Activated CD4-positive, alpha-beta T cell treated with anti-CD3 and anti-CD28 coated beads for 1 hour (primary cell): ENCODE results near the gene PKD1.
"Not testable (repeated sequence)": the region's sequence is repeated elsewhere in the genome, so short reads cannot be mapped to it uniquely, and the experiment has no call there.

Experiments
- DNase-seq: peaks from one replicate; pipeline ENCODE4 v3.0.0-alpha.2; 2020

The PKD1 gene

DNA sequence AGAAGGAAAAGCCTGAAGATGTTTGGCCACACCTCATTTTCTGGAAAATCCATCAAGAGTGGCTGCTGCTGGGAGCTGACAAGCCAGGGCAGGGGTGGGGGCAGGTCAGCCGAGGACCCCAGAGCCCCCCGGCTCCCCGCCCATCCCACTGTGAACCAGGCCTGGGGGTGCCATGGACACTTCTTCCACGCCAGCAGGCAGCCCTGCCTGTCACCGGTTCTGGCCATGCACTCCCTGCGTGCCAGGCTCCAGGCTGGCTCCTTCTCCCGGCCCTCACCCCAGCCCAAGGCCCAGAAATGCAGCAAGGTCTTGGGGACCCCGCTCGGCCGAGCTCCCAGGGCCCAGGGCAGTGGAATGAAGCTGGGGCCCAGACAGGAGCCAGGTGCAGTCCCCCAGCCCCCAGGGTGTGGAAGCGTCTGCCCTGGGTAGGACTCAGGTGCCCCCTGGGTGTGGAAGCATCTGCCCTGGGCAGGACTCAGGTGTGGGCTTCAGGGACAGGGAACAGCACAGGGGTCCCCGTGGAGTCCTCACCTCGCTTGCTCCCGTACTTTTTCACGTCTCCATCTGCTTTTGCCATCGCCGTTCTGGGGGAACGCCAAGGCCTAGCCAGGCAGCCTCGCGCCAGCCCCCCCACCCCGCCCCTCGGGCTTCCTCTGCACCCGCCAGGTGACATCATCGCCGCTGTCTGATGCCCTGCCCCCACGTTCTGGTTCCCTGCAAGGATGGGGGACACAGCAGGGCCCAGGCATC is 12.6 kb downstream of the PKD1 start:
- DNase-seq = not testable (repeated sequence)

DNA sequence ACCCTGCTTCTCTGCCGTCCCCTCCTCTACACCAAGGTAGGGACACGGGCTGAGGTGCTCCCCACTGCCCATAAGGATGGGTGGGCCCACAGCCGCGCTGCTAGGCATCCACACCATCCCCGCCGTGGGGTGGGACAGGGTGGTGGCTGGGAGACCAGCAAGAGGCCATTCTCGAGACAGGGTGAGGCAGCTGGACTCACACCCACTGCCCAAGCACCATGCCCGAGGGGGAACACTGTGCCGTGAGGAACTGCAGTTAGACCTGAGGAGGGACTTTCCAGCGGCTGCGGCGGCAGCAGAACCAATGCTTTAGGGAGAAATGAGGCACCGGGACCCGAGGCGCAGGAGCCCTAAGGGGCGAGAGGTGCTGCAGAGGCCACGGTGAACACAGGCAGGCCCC is 13.3 kb downstream of the PKD1 start:
- no peak for DNase-seq

DNA sequence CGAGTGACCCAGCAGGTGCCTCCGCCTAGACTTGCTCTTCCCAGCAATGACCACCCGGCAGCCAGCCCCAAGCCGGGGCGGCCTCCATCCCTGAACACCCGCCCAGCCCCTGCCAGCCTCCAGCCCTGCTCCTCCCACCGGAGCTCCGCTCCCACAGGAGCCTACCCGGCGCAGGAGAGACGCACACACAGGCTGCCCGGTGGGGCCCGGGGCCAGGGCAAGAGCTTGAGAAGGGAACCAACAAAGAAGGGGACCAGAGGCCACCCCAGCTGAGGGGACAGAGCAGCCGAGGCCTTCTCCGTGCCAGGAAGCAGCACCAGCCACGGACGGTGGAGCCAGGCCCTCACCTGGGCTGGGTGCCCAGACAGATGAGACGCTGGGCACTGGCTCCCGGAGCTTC is 13.8 kb downstream of the PKD1 start:
- DNase-seq = no peak

DNA sequence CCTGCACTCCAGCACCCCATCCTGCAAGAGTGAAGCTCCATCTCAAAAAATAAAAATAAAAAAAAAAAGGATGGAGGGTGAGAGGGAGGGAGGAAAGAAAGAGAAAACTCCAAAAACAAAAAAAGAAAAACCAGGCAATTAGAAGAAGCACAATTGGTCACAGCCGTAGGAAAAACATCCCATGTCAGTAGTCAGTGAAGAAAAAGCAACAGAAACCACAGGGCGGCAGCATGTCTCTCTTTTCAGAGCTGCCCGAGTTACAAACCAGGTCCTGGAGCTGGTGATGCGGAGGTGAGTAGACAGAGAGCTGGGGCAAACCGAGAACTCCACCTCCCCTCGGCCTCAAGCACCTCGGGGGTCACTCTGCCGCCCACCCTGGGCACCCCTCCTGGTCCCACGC is 14.4 kb downstream of the PKD1 start:
- not testable (repeated sequence) for DNase-seq

DNA sequence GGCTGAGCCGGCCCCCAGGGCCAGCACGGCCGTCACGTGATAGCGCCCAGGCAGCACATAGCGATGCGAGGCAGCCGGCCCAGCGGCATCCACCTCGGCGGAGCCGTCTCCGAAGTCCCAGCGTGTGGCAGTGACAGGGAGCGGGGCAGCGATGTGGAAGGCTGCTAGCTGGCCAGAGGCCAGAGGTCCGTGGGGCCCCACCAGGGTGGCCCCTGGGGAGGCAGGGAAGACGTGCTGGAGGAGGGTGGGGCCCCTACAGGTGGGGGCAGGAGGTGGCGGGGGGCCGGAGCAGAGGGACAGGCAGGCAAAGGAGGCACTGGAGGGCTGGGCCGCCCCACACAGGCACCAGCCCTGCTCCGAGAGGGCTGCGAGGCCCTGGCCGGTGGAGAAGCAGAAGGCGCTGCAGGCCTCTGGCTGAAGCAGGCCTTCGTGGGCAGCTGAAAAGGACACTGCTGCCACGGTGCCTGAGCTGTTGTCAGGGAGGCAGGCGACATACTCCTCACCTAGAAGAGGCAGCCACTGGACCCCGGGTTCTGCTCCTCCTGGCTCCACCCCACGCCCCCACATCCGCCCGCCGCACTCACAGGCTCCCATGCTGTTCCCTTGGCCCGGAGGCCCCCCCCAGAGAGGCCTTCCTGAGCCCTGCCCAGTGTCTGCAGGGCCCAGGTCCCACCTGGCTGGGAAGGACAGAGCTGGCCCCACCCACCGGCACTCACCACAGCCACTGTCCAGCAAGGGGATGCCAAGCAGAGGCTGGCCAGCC is 17.6 kb downstream of the PKD1 start:
- not testable (repeated sequence) for DNase-seq

DNA sequence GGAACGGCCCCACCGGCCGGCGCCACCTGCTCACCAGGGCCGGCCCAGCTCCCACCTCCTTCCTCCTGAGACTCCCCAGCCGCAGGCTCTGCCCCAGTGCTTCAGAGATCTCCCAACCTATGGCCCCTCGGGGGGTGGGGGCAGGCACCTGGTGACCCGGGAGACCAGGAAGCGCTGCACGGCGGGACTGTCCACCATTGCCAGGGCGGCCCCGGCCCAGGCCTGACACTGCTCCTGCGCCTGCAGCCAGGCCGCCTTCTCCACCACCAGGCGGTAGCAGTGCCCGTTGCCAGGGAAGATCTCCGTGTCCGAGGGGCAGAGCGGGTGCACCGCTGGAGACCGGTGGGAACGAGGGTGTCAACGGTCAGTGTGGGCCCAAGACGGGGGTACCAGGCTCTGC is 18.4 kb downstream of the PKD1 start:
- DNase-seq = not testable (repeated sequence)

DNA sequence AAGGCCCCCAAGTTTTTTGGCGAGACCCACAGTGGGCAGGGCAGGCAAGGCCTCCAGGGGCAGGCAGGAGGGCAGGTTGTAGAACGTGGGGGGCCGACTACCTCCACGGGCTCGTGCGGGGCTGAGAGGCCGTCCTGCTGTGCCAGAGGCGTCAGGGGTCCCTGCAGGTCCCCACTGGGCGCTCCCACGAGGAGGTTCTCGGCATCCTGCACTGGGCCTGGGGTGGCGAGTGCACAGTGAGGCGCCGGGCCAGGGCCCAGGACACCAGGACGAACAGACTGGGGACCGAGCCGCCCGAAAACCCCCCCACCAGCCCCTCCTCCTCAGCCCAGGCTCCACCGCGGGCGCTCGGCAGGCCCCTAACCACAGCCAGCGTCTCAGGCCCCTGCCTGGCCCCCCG is 19.3 kb downstream of the PKD1 start:
- DNase-seq = not testable (repeated sequence)

DNA sequence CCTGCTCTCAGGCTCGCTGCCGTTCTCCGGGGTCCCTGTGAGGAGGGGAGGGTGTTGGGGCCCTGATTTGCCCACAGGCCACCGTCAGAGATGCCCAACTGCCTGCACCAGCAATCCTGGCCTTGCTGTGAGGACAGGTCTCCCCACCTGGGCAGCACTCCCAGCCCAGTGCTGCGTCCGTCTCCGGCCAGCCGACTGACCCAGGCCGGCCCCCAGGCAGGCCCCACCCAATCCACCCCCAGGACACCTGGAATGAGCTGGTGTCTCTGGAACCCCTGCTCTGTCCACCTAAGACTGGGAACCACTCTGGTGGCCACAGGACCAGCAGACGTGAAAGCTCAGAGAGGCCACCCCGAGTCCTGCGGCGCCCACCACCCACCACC is 20.1 kb downstream of the PKD1 start:
- DNase-seq = no peak

DNA sequence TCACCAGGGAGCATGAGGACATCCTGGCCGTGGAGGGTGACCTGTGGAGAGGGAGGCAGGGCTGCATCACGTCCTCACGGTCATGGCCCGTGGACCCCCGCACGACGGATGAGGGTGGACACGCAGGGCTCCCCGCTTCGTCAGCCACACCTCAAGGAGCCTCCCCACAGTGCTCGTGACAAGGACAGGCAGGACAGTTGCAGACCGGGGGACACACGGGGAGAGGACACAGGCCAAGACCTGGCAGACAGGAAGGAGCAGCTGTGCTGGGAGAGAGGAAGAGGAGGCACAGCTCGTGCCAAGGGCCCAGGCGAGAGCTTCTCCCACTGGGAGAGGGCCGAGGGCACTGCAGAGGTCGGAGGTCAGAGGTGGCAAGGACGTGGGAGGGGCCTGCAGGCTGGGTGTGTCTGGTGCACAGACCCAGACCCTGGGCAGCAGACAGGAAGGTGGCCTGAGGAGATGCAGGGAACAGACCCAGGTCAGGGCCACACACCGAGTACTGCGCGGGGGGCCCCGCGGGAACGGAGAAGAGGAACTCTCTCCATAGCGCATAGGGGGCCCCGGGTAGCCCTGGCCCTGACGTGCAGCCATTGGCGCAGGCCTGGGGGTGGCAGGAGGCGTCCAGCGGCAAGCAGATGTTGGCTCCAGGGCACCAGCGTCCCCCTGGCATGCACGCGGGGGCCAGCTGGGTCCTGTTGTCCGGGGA is 20.7 kb downstream of the PKD1 start:
- DNase-seq = not testable (repeated sequence)

DNA sequence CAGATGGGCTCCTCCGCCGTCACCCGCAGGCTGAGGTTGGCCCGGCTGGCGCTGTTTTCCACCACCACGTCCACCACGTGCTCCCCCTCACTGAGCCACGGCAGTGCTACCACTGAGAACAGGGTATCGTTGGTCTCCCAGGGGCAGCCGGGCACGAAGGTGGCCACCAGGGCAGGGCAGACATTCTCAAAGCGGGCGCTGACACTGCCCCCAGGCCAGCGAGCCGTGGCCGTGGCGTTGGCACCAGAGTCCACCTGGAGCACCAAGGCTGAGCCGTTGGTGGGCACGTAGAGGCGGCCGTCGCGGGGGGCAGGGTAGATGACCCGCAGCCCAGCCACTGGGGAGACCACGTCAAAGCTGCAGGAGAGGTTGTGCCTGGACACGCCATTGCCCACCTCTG is 21.5 kb downstream of the PKD1 start:
- not testable (repeated sequence) for DNase-seq

DNA sequence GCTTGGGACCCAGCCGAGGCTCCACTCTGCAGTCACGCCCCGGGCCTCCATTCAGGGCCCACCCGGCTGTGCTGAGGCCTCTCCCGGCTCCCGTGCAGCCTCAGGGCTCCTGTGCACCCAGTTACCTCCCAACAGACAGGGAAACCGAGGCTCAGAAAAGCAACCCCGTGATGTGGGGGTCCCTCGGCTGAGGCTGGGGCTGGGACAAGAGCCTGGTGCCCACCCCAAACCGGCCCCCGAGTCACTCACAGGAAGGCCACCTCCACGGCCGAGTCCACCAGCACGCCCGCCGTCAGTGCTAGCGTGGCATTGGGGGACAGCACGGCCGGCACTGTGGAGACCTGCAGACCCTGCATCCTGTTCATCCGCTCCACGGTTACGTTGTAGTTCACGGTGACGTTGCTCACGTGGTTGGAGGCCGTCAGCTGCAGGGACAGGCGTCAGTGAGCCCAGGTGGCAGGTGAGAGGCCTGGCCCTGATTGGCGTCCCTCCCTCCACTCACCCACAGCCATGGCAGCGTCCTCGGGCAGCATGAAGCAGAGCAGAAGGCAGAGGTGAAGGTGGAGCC is 23.1 kb downstream of the PKD1 start:
- not testable (repeated sequence) for DNase-seq

DNA sequence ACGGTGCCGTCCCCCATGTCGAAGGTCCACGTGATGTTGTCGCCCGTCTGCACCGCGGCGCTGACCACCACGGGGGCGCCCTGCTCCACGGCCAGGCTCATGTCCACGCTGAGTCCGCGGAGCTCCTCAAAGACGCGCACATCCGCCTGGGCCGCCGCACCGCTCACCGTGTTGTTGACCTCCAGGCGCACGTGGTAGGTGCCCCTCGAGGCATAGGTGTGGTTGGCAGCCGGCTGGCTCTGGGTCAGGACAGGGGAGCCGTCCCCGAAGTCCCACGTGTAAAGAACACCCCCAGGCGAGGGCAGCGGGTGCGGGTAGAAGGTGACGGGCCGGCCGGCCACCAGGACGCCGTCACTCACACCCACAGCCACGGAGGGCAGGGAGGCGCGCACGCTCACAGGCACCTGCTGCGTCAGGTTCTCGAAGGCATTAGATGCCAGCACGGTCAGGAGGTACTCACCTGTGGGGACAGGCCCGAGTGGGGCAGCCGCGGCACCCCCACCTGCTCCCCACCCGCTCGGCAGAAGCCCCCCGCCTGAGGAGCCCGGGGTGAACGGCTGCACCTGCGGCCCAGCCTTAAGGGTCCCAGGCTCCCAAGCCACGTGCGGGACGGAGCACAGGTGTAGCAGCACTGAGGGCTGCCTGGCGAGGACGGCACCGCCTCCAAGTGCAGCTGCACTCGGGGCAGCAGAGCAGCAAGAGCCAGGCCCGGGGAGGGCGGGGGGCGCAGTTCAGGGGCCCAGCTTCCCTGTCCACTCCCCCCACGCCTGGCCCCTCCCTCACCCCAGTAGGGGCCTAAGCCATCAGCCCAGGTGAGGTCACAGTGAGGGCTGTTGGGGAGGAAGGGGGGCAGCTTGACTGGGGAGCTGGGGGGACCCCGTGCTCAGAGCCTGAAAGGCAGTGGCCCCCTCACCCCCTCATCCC is 24.0 kb downstream of the PKD1 start:
- not testable (repeated sequence) for DNase-seq

DNA sequence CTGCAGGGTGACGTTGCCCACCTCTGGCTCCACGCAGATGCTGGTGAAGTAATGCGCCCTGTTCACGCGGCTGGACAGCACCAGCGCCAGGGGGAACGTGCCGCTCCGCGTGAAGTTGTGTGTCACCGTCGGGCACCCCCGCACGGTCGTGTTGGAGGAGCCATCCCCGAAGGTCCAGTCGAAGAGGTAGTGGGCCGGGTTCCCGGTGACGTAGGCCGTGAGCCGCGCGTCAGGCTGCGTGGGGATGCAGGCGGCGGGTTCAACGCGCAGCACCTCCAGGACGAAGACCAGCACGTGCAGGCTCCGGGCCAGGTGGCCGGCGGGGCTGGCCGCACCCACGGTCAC is 24.7 kb downstream of the PKD1 start:
- not testable (repeated sequence) for DNase-seq

DNA sequence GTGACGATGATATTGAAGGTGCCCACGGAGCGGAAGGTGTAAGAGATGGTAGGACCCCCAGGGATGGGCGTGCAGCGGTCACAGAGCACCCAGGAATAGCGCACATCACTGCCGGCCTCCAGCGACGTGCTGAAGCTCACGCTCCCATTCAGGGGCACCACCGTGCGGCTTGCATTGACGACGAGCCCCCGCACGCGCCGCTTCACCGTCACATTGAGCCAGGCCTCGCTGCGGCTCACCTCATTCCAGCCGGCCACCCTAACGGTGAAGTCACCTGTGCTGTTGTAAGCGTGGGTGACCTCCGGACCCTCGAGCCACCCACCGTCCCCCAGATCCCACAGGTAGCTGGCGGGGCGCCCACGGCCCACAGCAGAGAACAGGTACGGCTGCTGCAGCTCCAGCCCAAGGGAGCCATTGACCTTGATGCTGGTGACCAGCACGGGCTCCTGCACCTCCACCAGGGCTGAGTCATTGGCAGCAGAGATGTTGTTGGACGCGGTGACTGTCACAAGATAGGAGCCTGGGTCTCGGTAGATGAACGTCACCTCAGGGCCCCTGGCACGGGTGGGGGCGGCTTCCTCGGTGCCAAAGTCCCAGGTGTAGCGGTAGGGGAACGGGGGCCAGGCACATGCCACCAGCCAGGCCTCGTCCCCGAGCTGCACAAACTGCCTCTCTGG is 25.2 kb downstream of the PKD1 start:
- not testable (repeated sequence) for DNase-seq

DNA sequence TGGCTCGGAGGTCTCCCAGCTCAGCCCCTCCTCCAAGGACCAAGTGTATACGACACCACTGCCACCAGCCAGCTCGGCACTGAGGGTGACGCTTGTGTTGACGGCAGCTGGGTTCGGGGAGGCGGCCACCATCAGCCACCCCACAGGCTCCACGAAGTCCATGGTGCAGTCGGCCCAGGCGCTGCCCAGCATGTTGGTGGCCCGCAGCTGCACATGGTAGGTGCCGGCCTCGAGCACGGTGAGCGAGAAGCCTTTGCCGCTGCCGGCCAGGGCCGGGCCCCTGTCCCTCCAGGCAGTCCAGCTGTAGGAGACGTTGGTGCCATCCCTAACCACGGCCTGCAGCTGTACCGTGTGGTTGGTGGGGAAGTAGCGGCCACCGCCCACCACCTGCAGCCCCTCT is 25.8 kb downstream of the PKD1 start:
- DNase-seq = not testable (repeated sequence)

DNA sequence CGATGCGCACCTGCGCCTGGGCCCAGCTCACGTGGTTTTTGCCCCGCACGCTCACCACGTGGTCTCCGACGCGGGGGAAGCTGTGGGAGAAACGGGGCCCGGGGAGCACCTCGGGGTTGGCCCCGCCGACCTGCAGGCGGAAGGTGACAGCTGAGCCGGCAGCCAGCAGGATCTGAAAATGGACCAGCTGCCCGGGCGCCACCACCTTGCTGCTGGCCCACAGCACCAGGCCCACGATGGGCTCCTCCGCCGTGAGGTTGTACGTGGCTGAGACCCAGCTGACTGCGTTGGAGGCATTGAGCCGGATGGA is 26.5 kb downstream of the PKD1 start:
- not testable (repeated sequence) for DNase-seq

DNA sequence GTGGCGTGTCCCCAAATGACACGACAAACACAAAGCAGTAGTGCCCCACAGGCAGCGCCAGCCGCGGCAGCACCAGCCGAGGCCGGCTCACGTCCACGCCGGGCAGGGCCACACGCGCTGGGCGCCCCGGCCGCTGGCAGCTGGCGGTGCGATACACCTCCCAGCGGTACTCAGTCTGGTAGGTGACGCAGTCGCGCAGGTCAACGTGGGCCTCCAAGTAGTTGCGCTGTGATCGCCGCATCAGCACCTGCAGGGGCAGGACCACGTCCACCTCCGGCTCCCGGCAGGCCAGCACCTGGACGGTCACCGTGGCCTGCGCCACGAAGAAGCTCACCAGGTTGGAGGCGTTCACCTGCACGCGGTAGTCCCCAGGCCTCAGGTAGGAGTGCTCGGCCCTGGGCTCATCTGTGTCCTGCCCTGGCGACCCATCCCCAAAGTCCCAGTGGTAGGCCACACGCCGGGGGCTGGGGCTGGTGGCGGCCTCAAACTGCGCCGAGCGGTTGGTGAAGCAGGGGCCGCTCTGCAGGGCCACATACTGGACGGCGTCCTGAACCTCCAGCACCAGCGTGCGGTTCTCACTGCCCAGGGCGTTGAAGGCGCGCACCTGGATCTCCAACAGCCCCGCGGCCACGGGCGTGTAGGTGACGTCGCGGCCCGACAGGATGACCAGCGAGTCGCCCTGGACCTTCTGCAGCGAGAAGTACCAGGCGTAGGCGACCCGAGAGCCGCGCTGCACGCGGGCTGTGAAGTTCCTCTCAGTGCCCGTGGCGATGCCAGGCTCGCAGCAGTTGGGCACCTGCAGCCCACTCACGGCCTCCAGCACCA is 27.0 kb downstream of the PKD1 start:
- DNase-seq = not testable (repeated sequence)

DNA sequence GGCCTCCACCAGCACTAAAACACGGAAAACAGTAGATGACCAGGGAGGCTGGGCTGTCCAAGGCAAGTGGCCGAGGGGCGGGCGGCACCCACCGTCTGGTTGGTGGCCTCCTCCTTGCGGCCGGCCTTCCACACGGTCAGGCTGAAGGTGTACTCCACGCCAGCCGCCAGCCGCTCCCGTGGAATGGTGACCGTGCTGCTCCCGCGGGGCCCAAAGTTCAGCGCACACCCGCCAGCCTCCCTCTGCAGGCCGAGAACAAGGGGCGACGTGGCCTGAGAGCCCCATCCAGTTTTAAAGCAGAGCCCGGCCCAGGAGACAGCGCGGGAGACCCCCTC is 27.9 kb downstream of the PKD1 start:
- DNase-seq = not testable (repeated sequence)

DNA sequence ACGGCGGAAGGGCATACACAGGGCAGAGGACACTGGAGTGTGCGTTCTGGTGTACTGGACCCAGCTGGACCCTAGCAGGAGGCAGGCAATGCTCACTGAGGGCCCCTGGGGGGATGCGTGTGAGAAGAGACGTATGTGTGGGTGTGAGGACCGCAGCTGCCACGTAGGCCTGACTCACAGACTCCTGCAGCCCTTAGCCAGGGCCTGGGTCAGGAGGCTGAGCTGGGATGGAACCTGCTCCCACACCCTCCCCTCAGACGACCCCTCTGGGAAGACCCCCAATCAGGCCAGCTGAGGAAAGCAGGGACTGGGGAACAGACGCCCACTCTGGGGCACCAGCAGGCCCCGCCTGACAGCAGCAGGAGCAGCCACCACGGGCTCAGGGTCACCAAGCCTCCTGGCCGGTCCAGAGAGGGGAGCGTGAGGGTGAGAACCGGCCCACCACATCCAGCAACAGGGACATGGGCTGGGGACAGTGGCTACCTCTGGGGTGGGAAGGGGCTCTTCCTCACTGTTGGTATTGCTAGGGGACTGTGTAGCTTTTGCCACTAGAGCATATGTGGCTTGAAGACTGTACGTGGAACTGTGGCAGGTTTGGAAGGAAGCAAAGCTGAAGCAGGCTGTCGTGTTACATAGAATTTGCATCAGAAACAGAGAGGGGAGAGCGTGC is 28.4 kb downstream of the PKD1 start:
- DNase-seq = not testable (repeated sequence)

DNA sequence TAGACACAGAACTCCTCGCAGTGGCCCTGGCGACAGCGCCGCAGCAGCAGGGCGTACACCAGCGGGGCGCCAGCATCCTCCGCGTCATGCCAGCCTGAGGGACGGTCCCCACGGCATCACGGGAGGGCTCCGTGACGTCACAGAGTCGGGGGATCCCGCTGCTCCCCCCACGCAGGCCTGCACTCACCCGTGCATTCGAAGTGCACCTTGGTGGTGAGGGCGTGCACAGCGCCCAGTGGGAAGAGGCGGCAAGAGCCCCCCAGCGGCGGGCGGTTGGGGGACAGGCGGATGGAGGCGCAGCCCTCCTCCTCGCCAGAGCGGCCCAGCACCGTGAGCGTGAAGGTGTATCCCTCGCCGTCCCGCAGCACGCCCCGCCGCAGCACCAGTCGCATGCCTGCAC is 29.5 kb downstream of the PKD1 start:
- DNase-seq = not testable (repeated sequence)

DNA sequence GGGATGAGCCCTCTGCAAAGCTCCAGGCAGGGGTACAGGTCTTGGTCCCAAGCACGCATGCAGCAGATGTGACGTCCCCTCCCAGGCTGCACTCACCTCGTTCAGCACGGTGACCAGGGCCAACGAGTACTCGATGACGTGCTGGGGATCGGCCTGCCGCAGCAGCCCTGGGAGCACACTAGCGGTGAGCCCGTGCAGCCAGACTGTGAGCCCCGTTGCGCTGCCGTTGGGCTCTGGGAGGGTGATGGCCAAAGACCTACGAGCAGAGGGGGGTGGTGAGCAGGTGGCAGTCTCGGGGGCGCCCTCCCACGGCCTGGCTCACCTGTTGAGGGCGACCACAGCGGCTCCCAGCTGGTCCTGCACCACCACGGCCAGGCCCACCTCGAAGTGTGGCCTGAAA is 29.9 kb downstream of the PKD1 start:
- DNase-seq = not testable (repeated sequence)
